T-helper 1 cell (primary cell): Measurements from ENCODE around the gene RPL39.
"Not testable (repeated sequence)": the region's sequence is repeated elsewhere in the genome, so short reads cannot be mapped to it uniquely, and the experiment has no call there.

Experiments used
- DNase-seq, 5 donors: peaks; one replicate each; pipeline ENCODE4 v3.0.0-alpha.2; 2012 to 2020

RPL39 gene

DNA sequence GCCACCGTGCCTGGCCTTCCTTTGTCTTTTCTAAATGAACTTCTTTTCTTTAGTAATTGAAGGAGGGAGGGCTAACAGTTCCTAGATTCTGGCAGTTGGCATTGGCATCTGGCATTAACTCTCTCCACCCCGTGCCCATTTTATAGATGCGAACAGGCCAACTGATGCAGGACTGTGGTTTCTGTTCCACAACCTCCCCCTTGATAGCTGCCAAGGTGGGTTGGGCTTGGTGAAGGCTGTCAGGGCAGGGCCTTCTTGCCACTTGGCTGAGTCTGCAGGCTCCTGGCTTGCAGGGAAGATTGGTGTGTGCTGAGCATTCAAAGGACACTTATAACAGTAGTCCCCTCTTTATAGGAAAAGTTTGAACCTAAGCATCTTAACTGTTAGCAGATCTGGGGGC lies 28.7 kb downstream of the RPL39 start:
- DNase-seq, result peak in 1 of 5 donors; percentile 20

DNA sequence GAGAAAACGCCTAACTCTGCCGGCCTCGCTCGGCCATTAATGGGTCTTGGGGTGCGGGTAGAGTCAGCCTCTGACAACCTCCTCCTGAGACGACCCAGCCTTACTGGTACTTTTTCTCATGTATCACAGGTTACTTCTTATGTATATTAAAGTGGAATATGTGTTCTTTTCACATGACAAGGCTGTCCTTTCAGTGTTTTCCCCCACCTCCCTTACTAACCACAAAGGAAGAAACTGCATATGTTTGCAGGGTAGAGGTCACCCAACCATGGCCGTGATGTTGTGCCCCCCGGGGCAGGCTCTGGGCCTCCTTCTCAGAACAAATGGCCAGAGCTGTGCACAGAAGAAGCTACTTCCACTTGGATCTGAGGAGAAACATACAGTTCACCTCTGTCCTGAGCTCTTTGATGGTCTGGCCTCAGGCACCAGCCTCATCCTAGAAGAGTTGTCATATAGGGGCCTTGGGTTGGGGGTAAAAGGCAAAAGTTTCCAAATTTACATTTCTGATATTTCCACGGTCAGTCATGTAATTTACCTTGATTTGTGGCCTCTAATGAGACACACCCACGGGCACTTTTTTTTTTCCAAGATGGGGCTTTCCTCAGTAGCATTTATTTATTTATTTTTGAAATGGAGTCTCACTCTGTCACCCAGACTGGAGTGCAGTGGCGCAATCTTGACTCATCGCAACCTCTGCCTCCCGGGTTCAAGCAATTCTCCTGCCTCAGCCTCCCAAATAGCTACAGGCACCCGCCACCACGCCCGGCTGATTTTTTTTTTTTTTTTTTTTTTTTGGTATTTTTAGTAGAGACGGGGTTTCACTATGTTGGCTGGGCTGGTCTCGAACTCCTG lies 31.2 kb downstream of the RPL39 start:
- no peak for DNase-seq

DNA sequence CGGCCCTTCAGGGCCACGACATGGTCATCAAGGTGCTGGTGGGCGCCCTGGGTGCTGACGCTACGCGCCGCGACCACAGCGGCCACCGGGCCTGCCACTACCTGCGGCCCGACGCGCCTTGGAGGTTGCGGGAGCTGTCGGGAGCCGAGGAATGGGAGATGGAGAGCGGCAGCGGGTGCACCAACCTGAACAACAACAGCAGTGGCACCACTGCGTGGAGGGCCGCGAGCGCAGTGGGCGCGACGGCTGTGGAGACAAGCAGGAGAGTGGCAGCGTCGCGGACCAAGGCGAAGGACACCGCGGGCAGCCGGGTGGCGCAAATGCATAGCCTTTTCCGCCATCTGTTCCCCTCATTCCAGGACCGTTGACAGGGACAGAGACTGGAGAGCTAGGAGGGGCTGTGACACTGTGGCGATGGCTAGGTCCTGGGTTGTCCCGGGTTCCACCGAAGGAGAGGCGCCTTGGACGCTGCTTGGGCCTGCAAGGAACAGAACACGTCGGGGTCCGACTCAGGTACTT lies 32.1 kb downstream of the RPL39 start:
- no peak for DNase-seq

DNA sequence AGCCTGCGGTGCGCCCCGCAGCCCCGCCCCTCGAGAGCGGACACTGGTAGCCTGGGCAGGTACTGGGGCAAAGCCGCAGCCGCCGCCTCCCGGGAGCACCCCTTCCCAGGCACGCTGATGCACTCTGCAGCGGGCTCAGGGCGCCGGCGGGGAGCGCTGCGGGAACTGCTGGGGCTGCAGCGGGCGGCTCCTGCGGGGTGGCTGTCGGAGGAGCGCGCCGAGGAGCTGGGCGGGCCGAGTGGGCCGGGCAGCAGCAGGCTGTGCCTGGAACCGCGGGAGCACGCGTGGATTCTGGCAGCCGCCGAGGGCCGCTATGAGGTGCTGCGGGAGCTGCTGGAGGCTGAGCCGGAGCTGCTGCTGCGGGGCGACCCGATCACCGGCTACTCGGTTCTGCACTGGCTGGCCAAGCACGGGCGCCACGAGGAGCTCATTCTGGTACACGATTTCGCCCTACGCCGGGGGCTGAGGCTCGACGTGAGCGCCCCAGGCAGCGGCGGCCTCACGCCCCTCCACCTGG lies 32.6 kb downstream of the RPL39 start:
- DNase-seq, result peak; percentile 8 to 44 (median 21)

GRCh38 chrX:119757979-119758730 lies 33.3 kb downstream of the RPL39 start, which contains the start of gene SOWAHD:
SOWAHD (plus strand) TSS chrX:119758588; CDS start chrX:119758668, 80 bp downstream.
- peak in 3 of 5 donors; percentile 15 to 46 (median 23) for DNase-seq

- no peak for DNase-seq
Measured at GRCh38 chrX:119757646-119757978, 33.8 kb downstream of the RPL39 start.

- DNase-seq, result peak in 1 of 5 donors; percentile 52
Measured at GRCh38 chrX:119756926-119757635, 34.3 kb downstream of the RPL39 start.

GRCh38 chrX:119755981-119756533 lies 35.4 kb downstream of the RPL39 start:
- peak in 4 of 5 donors; percentile 22 to 89 (median 29) for DNase-seq

DNA sequence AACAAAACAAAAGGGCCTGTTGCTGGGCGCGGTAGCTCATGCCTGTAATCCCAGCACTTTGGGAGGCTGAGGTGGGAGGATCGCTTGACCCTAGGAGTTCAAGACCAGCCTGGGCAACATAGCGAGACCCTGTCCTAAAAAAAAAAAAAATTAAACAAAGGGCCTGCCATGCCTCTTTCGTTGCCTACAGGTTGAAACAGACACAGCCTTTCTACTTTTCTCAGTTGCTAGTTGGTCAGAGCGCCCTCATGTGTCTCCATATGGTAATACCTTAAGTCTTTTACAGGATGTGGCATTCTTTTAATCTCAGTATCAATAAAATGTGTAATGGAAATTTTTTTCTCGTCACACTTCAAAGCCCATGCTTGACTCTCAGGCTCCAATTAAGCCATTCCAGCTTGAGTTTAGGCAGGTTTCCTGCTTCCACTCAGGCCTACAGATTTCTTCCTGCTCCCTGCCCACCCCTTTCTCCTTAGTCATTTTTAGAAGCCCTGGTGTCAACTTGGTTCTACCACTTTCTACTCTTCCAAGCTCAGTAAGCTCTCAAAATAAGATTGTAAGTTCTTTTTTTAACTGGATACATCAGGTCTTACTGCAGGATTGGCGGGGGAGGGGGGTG lies 37.7 kb downstream of the RPL39 start:
- DNase-seq, result peak; percentile 7 to 85 (median 49)

DNA sequence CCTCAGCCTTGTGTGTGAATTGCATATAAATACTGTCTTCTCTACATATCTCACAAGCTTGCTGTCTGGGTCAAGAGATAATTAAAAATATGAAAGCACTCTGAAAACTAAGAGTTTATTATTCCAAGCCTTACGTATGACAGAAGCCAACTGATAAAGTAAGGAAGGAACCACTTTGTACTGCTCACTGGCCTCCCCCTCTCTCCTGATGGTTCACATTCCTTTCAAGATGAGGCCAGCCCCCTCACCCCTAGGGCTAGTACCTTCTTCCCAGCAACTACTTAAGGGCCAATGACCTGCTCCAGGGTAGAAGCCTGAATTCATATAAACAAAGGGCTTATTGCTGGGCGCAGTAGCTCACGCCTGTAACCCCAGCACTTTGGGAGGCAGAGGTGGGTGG lies 38.4 kb downstream of the RPL39 start:
- no peak for DNase-seq

DNA sequence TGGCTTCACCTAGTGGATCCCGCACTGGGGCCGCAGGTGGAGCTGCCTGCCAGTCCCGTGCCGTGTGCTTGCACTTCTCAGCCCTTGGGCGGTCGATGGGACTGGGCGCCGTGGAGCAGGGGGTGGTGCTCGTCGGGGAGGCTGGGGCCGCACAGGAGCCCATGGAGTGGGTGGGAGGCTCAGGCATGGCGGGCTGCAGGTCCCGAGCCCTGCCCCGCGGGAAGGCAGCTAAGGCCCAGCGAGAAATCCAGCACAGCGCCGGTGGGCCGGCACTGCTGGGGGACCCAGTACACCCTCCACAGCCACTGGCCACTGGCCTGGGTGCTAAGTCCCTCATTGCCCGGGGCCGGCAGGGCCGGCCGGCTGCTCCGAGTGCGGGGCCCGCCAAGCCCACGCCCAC lies 40.7 kb downstream of the RPL39 start:
- DNase-seq, result not testable (repeated sequence)

DNA sequence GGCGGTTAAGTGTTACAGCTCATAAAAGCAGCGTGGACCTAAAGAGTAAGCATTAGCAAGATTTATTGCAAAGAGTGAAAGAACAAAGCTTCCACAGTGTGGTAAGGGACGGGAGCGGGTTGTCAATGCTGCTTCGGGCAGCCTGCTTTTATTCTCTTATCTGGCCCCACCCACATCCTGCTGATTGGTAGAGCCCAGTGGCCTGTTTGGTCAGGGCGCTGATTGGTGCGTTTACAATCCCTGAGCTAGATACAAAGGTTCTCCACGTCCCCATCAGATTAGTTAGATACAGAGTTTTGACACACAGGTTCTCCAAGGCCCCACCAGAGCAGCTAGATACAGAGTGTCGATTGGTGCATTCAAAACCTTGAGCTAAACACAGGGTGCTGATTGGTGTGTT lies 41.3 kb downstream of the RPL39 start:
- not testable (repeated sequence) for DNase-seq

- DNase-seq, result no peak
Measured at GRCh38 chrX:119745283-119745848, 46.1 kb downstream of the RPL39 start.

DNA sequence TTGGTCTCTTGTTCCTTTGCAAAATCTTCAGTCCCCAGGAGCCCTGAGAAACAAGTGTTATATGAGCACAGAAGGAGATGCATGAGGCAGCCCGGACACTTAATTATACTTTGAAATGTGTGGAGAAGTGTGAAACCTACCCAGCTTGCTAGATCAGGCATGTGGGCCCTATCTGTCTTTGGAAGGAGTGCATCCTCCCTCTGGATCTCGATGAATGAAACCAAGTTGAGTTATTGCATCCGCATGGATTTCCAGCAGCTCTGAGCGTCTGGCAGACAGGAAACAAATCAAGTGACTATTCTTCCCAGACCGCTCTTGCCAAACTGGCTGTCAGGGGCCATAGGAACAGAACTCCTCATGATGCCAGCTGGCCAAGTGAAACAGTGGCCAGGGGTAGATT lies 52.7 kb downstream of the RPL39 start:
- no peak for DNase-seq
